Liver (tissue), 9 donors: ENCODE results near the gene VEGFB. TPM values are rescaled to one million over a fixed set of nuclear protein-coding genes. Genes with fewer than 3 reads are reported as not detected.

ENCODE experiments used
- DNase-seq: peaks from one replicate; pipeline ENCODE4 v3.0.0-alpha.2; 2017; ENCODE audit warnings: low spot score
- H3K27ac ChIP-seq, 2 donors: one replicate each; pipeline ENCODE4 v1.7.0; 2013; ENCODE audit warnings: inconsistent platforms in 2 of 2, low read length in 2 of 2, control low read depth in 1 of 2, low read depth in 1 of 2, mild to moderate bottlenecking in 1 of 2
- H3K27me3 ChIP-seq, 4 donors: one replicate each; pipeline versions ENCODE4 v1.6.1 to v1.7.0; 2013; ENCODE audit warnings: low read length in 3 of 4, inconsistent platforms in 1 of 4, mild to moderate bottlenecking in 1 of 4, moderate library complexity in 1 of 4; ENCODE audit not compliant: control insufficient read depth in 4 of 4, insufficient read depth in 4 of 4
- H3K36me3 ChIP-seq, 4 donors: one replicate each; pipeline versions ENCODE4 v1.6.1 to v1.7.0; 2013; ENCODE audit warnings: low read length in 3 of 4, mild to moderate bottlenecking in 3 of 4, low read depth in 1 of 4, moderate library complexity in 1 of 4; ENCODE audit not compliant: control insufficient read depth in 4 of 4, insufficient read depth in 3 of 4
- H3K4me1 ChIP-seq, 4 donors: one replicate each; pipeline versions ENCODE4 v1.6.1 to v1.7.0; 2013; ENCODE audit warnings: low read length in 3 of 4, mild to moderate bottlenecking in 3 of 4, moderate library complexity in 1 of 4; ENCODE audit not compliant: control insufficient read depth in 4 of 4, insufficient read depth in 4 of 4
- H3K4me3 ChIP-seq, 3 donors: one replicate each; pipeline versions ENCODE4 v1.6.1 to v1.7.0; 2013; ENCODE audit warnings: low read length in 3 of 3, control low read depth in 1 of 3, low read depth in 1 of 3, mild to moderate bottlenecking in 1 of 3
- H3K9ac ChIP-seq, 2 donors: one replicate each; pipeline ENCODE4 v1.7.0; 2013; ENCODE audit warnings: low read length in 2 of 2, mild to moderate bottlenecking in 2 of 2, moderate library complexity in 2 of 2, control low read depth in 1 of 2, low read depth in 1 of 2
- H3K9me3 ChIP-seq, 4 donors: one replicate each; pipeline versions ENCODE4 v1.6.1 to v1.7.0; 2013; ENCODE audit warnings: low read length in 3 of 4; ENCODE audit not compliant: control insufficient read depth in 4 of 4
- FOXA2 ChIP-seq: IDR thresholded peaks from 2 replicates; pipeline ENCODE4 v1.6.1; 2016; ENCODE audit warnings: antibody characterized with exemption
- GABPA ChIP-seq, 2 donors: IDR thresholded peaks in 1 of 2; conservative IDR thresholded peaks in 1 of 2; 2 replicates each; pipeline ENCODE4 v1.6.1; 2016; ENCODE audit warnings: antibody characterized with exemption in 2 of 2, mild to moderate bottlenecking in 1 of 2, moderate library complexity in 1 of 2
- HNF4G ChIP-seq: IDR thresholded peaks from 2 replicates; pipeline ENCODE4 v1.6.1; 2016; ENCODE audit warnings: antibody characterized with exemption
- RXRA ChIP-seq, 2 donors: IDR thresholded peaks; 2 replicates each; pipeline ENCODE4 v1.6.1; 2017 to 2018; ENCODE audit warnings: antibody characterized with exemption in 2 of 2, mild to moderate bottlenecking in 1 of 2
- TAF1 ChIP-seq: conservative IDR thresholded peaks from 2 replicates; pipeline ENCODE4 v1.6.1; 2016; ENCODE audit warnings: antibody characterized with exemption, mild to moderate bottlenecking
- WGBS: extraction: QIAGEN DNeasy Blood & Tissue Kit; methylation state at CpG from one replicate; pipeline ENCODE4 v1.1.7; 2013; 5-methylcytosine and 5-hydroxymethylcytosine counted together
- polyA plus RNA-seq, 2 donors: library from polyadenylated mRNA; stranded (reverse) in 1 of 2; unstranded in 1 of 2; fragments of 200-250 nt in 1 of 2; fragments of >200 nt in 1 of 2; fragmentation: Nextera tagmentation in 1 of 2; extraction: Ambion mirVana in 1 of 2; gene quantifications; one replicate each; pipeline versions ENCODE4 v1.2.1 to v1.2.3, GENCODE V29; 2013 to 2015
- total RNA-seq, 2 donors: library from RNA; depleted of rRNA; stranded (reverse); fragments of >200 nt; gene quantifications; one replicate each; pipeline ENCODE4 v1.2.3, GENCODE V29; 2014
- TF ChIP-seq, protein P1 (sequence below): fragments of 150-350 bp; IDR thresholded peaks from 2 replicates; pipeline ENCODE4 v1.5.1; 2017; ENCODE audit warnings: improper control_type of control experiment, low read depth, low read length; ENCODE audit not compliant: missing input control
- TF ChIP-seq, protein P2 (sequence below): IDR thresholded peaks from 2 replicates; pipeline ENCODE4 v1.6.1; 2016; ENCODE audit warnings: antibody characterized with exemption
- TF ChIP-seq, protein P3 (sequence below): IDR thresholded peaks from 2 replicates; pipeline ENCODE4 v1.6.1; 2016; ENCODE audit warnings: antibody characterized with exemption
- donor health status: healthy.
- donor health status: healthy.
- donor health status: healthy.
- donor health status: healthy.
- donor health status: healthy.

VEGFB gene
- total and polyA plus RNA-seq, 4 donors, result 3.6 to 17.3 (median 10.7) TPM

DNA sequence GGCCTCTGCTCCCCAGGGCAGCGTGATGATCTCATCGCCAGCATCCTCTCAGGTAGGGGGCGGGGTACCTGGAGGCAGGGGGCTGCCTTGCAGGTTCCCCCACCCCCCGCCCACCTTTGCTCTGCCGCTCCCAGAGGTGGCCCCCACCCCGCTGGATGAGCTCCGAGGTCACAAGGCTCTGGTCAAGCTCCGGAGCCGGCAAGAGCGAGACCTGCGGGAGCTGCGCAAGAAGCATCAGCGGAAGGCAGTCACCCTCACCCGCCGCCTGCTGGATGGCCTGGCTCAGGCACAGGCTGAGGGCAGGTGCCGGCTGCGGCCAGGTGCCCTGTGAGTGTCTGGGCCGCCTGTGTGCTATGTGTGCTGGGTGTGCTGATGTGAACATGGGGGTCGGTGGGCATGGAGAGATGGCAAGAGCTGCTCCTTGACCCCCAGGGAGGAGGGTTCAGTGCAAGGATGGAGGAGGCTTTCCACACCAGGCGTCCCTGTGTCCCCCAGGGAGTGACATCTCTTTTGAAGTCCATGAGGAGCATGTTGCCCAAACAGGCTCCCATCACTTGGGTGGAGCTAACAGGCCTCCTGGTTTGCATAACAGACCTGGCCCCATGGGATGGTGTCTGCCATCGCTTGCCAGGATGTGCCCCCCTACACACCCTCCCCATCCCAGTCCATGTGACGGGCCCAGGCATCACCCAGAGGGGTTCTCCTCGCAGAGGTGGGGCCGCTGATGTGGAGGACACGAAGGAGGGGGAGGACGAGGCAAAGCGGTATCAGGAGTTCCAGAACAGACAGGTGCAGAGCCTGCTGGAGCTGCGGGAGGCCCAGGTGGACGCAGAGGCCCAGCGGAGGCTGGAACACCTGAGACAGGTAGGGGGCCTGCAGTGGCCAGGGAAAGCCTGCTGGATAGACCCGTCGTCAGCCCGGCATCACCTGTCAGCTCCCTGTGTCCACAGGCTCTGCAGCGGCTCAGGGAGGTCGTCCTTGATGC is 31.1 kb downstream of the VEGFB start (continued):
- TF ChIP-seq, protein P1, sequence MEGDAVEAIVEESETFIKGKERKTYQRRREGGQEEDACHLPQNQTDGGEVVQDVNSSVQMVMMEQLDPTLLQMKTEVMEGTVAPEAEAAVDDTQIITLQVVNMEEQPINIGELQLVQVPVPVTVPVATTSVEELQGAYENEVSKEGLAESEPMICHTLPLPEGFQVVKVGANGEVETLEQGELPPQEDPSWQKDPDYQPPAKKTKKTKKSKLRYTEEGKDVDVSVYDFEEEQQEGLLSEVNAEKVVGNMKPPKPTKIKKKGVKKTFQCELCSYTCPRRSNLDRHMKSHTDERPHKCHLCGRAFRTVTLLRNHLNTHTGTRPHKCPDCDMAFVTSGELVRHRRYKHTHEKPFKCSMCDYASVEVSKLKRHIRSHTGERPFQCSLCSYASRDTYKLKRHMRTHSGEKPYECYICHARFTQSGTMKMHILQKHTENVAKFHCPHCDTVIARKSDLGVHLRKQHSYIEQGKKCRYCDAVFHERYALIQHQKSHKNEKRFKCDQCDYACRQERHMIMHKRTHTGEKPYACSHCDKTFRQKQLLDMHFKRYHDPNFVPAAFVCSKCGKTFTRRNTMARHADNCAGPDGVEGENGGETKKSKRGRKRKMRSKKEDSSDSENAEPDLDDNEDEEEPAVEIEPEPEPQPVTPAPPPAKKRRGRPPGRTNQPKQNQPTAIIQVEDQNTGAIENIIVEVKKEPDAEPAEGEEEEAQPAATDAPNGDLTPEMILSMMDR, result no peak
- TF ChIP-seq HNF4G, result no peak
- TF ChIP-seq, protein P2, sequence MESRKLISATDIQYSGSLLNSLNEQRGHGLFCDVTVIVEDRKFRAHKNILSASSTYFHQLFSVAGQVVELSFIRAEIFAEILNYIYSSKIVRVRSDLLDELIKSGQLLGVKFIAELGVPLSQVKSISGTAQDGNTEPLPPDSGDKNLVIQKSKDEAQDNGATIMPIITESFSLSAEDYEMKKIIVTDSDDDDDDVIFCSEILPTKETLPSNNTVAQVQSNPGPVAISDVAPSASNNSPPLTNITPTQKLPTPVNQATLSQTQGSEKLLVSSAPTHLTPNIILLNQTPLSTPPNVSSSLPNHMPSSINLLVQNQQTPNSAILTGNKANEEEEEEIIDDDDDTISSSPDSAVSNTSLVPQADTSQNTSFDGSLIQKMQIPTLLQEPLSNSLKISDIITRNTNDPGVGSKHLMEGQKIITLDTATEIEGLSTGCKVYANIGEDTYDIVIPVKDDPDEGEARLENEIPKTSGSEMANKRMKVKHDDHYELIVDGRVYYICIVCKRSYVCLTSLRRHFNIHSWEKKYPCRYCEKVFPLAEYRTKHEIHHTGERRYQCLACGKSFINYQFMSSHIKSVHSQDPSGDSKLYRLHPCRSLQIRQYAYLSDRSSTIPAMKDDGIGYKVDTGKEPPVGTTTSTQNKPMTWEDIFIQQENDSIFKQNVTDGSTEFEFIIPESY, result no peak

DNA sequence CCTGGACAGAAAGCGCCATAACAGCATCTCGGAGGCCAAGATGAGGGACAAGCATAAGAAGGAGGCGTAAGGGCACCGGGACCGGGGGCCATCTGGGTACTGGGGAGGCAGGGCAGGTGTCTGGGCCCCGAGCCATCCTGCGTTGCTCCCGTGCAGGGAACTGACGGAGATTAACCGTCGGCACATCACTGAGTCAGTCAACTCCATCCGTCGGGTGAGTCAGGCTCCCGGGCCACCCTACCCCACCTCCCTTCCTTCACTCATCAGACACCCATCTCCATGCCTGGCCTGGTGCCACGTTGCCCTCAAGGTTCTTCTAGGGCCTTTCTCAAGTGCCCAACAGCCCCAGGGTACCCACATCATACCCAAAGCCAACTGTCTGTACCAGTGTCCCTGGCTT is 32.0 kb downstream of the VEGFB start:
- H3K27me3 ChIP-seq, result no peaks in the 10 kb centered on the region
- 97% methylated on average over 15 of the region's 15 CpGs for WGBS
- H3K36me3 ChIP-seq, result peaks cover 0 to 9% (median 3%) of the 10 kb centered on the region in 4 donors
- H3K27ac ChIP-seq, result no peak overlapping the region
- no peaks in the 10 kb centered on the region for H3K9me3 ChIP-seq
- H3K4me3 ChIP-seq, result no peak overlapping the region
- TF ChIP-seq, protein P1, result no peak
- no peak overlapping the region for H3K9ac ChIP-seq
- peaks cover 5 to 17% (median 14%) of the 10 kb centered on the region in 4 donors for H3K4me1 ChIP-seq
- no peak for DNase-seq

DNA sequence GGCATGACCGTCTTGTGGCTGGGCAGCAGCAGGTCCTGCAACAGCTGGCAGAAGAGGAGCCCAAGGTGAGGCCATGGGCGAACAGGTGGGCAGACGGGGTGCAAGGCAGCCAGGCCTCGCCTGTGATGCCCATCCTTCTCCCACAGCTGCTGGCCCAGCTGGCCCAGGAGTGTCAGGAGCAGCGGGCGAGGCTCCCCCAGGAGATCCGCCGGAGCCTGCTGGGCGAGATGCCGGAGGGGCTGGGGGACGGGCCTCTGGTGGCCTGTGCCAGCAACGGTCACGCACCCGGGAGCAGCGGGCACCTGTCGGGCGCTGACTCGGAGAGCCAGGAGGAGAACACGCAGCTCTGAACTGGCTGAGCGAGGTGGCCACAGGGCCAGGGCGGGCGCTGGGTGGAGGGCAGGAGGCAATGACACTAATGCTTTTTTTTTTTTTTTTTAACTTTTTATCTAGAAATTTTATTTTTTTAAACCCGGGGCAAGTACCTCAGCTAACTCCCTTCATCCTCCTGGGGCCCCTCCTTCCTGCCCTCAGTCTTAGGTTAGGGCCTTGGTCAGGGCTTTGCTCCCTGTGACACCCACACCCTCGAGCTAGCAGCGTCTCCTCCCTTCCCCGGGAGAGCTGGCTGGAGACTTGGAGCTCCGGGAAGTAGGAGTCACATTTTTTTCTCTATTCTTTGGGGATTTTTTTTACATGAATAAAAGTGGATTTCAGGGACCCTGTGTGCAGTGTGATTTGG is 33.0 kb downstream of the VEGFB start:
- Histone ChIP-seq H3K9me3 (no peaks in the 10 kb centered on the region), H3K4me1 (peaks cover 5 to 27% (median 20%) of the 10 kb centered on the region in 4 donors), H3K27me3 (no peaks in the 10 kb centered on the region), H3K4me3 (no peak overlapping the region), H3K27ac (peak overlapping the region; percentile 98), H3K36me3 (peaks cover 0 to 9% (median 2%) of the 10 kb centered on the region in 4 donors), H3K9ac (no peak overlapping the region)
- WGBS, result 80% methylated on average over 27 of the region's 27 CpGs
- TF ChIP-seq TAF1, result no peak
- TF ChIP-seq FOXA2, result no peak
- TF ChIP-seq, protein P3, sequence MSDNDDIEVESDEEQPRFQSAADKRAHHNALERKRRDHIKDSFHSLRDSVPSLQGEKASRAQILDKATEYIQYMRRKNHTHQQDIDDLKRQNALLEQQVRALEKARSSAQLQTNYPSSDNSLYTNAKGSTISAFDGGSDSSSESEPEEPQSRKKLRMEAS, result no peak
- TF ChIP-seq RXRA (IDR thresholded peaks at IDR 0.05), result no peak
- TF ChIP-seq GABPA (IDR thresholded peaks at IDR 0.05 in 1 of 2, conservative IDR thresholded peaks at IDR 0.05 in 1 of 2), result no peak
- DNase-seq, result no peak
